GM12878 (cell line): ENCODE data around the gene AP1S3.

Experiments used
- PAX5 ChIP-seq: IDR thresholded peaks from 2 replicates; pipeline ENCODE4 v1.6.1; 2011; ENCODE audit warnings: low read depth, low read length, borderline replicate concordance
- STAT1 ChIP-seq: fragments of 450-650 bp; conservative IDR thresholded peaks from 2 replicates; pipeline ENCODE4 v1.6.1; 2014; ENCODE audit warnings: antibody characterized with exemption, mild to moderate bottlenecking
- TAF1 ChIP-seq: IDR thresholded peaks from 2 replicates; pipeline ENCODE4 v1.6.1; 2011; ENCODE audit warnings: mild to moderate bottlenecking, low read depth, low read length, borderline replicate concordance
- TCF12 ChIP-seq: IDR thresholded peaks from 2 replicates; pipeline ENCODE4 v1.6.1; 2011; ENCODE audit warnings: low read depth, mild to moderate bottlenecking, low read length
- ZSCAN29 ChIP-seq: fragments of 450-650 bp; IDR thresholded peaks from 2 replicates; pipeline ENCODE4 v1.6.1; 2017; ENCODE audit warnings: mild to moderate bottlenecking, moderate library complexity
- ZZZ3 ChIP-seq: IDR thresholded peaks from 2 replicates; pipeline ENCODE4 v1.6.1; 2011; ENCODE audit warnings: low read depth; ENCODE audit not compliant: control insufficient read depth, insufficient read length
- TF ChIP-seq, protein P1 (sequence below), 3 experiments: IDR thresholded peaks in 2 of 3; conservative IDR thresholded peaks in 1 of 3; 2 replicates each; pipeline ENCODE4 v1.5.1; 2011; ENCODE audit warnings: low read depth in 3 of 3, low read length in 3 of 3, mild to moderate bottlenecking in 3 of 3, control low read depth in 2 of 3, moderate library complexity in 2 of 3, inconsistent platforms in 1 of 3, mixed read lengths in 1 of 3; ENCODE audit not compliant: control insufficient read depth in 2 of 3, insufficient read depth in 1 of 3; ENCODE audit errors: extremely low read depth in 1 of 3
- TF ChIP-seq, protein P2 (sequence below): fragments of 450-650 bp; IDR thresholded peaks from 2 replicates; pipeline ENCODE4 v1.6.1; 2017; ENCODE audit warnings: mild to moderate bottlenecking, moderate library complexity
- TF ChIP-seq, protein P3 (sequence below): fragments of 450-650 bp; IDR thresholded peaks from 2 replicates; pipeline ENCODE4 v1.6.1; 2016; ENCODE audit warnings: mild to moderate bottlenecking

DNA sequence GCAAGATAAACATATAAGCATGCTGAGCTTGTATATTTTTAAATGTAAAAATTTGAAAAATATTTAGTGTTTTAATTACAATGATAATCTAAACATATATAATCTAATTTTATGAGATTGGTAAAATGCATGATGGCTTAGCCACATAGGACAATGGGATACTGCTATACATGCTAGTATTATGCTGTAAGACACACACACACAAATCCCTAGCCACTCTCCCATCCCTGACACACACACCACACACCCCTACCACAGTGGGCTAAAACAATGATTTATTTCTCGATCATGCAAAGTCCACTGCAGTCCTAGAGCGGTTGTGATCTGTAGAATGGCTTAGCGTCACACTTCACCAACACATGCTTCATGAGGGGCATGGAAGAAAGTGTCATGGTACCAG lies 36.3 kb upstream of the AP1S3 start:
- TF ChIP-seq ZSCAN29 (no peak), ZZZ3 (no peak), TAF1 (no peak), TCF12 (no peak), PAX5 (no peak), STAT1 (no peak)
- TF ChIP-seq, protein P1, sequence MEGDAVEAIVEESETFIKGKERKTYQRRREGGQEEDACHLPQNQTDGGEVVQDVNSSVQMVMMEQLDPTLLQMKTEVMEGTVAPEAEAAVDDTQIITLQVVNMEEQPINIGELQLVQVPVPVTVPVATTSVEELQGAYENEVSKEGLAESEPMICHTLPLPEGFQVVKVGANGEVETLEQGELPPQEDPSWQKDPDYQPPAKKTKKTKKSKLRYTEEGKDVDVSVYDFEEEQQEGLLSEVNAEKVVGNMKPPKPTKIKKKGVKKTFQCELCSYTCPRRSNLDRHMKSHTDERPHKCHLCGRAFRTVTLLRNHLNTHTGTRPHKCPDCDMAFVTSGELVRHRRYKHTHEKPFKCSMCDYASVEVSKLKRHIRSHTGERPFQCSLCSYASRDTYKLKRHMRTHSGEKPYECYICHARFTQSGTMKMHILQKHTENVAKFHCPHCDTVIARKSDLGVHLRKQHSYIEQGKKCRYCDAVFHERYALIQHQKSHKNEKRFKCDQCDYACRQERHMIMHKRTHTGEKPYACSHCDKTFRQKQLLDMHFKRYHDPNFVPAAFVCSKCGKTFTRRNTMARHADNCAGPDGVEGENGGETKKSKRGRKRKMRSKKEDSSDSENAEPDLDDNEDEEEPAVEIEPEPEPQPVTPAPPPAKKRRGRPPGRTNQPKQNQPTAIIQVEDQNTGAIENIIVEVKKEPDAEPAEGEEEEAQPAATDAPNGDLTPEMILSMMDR (IDR thresholded peaks at IDR 0.05 in 2 of 3, conservative IDR thresholded peaks at IDR 0.05 in 1 of 3; ENCODE audit: control insufficient read depth in 2 of 3, extremely low read depth in 1 of 3, insufficient read depth in 1 of 3, low read depth in 3 of 3, low read length in 3 of 3) = no peak
- TF ChIP-seq, protein P2, sequence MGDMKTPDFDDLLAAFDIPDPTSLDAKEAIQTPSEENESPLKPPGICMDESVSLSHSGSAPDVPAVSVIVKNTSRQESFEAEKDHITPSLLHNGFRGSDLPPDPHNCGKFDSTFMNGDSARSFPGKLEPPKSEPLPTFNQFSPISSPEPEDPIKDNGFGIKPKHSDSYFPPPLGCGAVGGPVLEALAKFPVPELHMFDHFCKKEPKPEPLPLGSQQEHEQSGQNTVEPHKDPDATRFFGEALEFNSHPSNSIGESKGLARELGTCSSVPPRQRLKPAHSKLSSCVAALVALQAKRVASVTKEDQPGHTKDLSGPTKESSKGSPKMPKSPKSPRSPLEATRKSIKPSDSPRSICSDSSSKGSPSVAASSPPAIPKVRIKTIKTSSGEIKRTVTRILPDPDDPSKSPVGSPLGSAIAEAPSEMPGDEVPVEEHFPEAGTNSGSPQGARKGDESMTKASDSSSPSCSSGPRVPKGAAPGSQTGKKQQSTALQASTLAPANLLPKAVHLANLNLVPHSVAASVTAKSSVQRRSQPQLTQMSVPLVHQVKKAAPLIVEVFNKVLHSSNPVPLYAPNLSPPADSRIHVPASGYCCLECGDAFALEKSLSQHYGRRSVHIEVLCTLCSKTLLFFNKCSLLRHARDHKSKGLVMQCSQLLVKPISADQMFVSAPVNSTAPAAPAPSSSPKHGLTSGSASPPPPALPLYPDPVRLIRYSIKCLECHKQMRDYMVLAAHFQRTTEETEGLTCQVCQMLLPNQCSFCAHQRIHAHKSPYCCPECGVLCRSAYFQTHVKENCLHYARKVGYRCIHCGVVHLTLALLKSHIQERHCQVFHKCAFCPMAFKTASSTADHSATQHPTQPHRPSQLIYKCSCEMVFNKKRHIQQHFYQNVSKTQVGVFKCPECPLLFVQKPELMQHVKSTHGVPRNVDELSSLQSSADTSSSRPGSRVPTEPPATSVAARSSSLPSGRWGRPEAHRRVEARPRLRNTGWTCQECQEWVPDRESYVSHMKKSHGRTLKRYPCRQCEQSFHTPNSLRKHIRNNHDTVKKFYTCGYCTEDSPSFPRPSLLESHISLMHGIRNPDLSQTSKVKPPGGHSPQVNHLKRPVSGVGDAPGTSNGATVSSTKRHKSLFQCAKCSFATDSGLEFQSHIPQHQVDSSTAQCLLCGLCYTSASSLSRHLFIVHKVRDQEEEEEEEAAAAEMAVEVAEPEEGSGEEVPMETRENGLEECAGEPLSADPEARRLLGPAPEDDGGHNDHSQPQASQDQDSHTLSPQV = no peak
- TF ChIP-seq, protein P3, sequence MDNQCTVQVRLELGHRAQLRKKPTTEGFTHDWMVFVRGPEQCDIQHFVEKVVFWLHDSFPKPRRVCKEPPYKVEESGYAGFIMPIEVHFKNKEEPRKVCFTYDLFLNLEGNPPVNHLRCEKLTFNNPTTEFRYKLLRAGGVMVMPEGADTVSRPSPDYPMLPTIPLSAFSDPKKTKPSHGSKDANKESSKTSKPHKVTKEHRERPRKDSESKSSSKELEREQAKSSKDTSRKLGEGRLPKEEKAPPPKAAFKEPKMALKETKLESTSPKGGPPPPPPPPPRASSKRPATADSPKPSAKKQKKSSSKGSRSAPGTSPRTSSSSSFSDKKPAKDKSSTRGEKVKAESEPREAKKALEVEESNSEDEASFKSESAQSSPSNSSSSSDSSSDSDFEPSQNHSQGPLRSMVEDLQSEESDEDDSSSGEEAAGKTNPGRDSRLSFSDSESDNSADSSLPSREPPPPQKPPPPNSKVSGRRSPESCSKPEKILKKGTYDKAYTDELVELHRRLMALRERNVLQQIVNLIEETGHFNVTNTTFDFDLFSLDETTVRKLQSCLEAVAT = no peak
